GM20000 (cell line): ENCODE results near the gene ZNF814.

Experiments
- DNase-seq: peaks from one replicate; pipeline ENCODE4 v3.0.0; 2012; ENCODE audit warnings: low spot score
- TF ChIP-seq, protein P1 (sequence below): IDR thresholded peaks from 2 replicates; pipeline ENCODE4 v1.5.1; 2012; ENCODE audit warnings: mild to moderate bottlenecking, control low read depth; ENCODE audit errors: extremely low read depth, missing control alignments

ZNF814 gene

GRCh38 chr19:57819475-57820148, 69.2 kb downstream of the ZNF814 start:
- TF ChIP-seq, protein P1, sequence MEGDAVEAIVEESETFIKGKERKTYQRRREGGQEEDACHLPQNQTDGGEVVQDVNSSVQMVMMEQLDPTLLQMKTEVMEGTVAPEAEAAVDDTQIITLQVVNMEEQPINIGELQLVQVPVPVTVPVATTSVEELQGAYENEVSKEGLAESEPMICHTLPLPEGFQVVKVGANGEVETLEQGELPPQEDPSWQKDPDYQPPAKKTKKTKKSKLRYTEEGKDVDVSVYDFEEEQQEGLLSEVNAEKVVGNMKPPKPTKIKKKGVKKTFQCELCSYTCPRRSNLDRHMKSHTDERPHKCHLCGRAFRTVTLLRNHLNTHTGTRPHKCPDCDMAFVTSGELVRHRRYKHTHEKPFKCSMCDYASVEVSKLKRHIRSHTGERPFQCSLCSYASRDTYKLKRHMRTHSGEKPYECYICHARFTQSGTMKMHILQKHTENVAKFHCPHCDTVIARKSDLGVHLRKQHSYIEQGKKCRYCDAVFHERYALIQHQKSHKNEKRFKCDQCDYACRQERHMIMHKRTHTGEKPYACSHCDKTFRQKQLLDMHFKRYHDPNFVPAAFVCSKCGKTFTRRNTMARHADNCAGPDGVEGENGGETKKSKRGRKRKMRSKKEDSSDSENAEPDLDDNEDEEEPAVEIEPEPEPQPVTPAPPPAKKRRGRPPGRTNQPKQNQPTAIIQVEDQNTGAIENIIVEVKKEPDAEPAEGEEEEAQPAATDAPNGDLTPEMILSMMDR: no peak
- DNase-seq: peak; percentile 93

DNA sequence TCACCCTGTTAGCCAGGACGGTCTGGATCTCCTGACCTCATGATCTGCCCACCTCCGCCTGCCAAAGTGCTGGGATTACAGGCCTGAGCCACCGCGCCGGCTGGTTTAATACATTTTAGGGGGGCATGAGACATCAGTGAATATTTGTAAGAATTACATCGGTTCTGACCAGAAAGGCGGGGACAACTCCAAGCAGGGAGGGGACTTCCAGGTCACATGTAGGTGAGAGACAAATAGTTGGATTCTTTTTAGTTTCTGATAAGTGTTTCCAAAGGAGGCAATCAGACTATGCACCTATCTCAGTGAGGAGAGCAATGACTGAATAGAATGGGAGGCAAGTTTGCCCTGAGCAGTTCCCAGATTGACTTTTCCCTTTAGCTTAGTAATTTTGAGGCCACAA, 70.5 kb downstream of the ZNF814 start:
- DNase-seq: no peak
- TF ChIP-seq, protein P1: no peak

GRCh38 chr19:57817976-57818375, 70.9 kb downstream of the ZNF814 start:
- TF ChIP-seq, protein P1: no peak
- no peak for DNase-seq

DNA sequence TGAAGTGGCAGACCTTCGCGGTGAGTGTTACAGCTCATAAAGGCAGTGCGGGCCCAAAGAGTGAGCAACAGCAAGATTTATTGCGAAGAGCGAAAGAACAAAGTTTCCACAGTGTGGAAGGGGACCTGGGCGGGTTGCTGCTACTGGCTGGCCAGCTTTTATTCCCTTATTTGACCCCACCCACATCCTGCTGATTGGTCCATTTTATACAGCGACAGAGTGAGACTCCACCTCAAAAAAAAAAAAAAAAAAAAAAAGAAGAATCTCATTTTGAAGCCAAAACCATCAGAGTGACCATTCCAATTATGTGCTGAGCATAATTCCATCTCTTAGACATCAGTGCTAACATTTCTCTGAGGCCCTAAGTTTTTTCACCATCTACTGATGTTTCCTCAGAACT, 72.2 kb downstream of the ZNF814 start:
- TF ChIP-seq, protein P1: no peak
- no peak for DNase-seq

DNA sequence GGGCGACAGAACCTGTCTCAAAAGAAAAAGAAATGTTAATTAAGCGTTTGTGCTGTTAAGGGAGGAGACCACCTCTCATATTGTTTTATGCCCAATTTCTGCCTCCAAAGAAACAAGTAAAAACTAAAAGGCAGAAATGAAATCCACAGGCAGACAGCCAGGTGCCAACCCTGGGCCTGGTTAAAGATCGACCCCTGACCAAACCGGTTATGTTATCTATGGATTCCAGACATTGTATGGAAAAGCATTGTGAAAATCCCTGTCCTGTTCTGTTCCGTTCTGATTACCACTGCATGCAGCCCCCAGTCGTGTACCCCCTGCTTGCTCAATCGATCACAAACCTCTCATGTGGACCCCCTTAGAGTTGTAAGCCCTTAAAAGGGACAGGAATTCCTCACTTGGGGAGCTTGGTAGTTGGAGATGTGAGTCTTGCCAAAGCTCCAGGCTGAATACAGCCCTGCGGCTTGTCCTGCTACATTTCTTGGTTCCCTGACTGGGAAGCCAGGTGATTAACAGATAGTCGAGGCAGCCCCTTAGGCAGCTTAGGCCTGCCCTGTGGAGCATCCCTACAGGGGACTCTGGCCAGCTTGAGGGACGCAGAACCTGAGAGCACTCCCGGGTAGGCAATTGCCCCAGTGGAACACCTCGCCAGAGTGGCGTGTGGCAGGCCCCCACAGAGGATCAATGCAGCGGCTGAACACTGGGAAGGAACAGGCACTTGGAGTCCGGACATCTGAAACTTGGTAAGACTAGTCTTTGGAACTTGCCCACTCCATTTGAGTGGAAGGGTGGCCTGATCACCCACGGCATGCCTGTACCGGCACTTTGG, 73.4 kb downstream of the ZNF814 start:
- TF ChIP-seq, protein P1: no peak
- no peak for DNase-seq

DNA sequence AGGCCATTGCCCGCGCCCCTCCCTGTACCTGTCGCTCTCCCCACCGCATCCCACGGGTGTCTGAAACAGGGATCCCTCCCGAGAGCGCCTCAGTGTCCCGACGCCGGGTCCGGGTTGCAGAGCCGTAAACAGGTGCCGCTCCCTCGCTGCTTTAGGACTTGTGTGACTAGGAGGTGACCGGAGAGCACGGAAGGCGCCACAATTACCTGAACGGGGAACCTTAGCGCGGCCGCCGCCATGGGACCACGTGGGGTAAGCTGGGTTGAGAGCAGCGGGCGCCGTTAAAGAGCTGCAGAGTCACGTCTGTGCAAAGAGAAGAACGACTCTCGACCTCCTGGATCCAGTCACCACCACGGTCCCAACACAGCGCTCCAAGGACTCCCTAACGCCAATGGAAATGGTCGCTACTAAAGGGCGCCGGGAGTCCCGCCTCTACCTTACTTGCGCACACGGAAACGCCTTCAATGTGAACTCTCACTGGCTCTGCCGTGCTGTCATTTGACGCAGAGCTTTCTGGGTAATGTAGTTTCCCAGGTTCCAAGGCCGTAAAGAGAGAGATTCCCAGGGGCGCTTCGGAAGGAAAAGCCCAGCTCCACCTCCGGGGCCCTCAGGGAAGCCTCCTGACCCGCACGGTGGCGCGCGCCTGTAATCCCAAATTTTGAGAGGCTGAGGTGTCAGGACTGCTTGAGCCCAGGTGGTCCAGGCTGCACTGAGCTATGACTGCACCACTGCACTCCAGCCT, 74.2 kb downstream of the ZNF814 start, which contains the start of gene ZNF552:
Gene ZNF552, minus strand, starts transcription at position 409 of the 742 bp plus-strand sequence. Its CDS starts 170 bp downstream, at position 239.
- DNase-seq: peak; percentile 80
- TF ChIP-seq, protein P1: no peak
